Measurements from ENCODE around the gene GJC1. TPM values are rescaled to one million over a fixed set of nuclear protein-coding genes. Genes with fewer than 3 reads are reported as not detected.

Gene GJC1
- total and polyA plus RNA-seq, 2 donors (not counting 3 experiments of a cell fraction or from before 2014, with no cell fraction given) = 13.8 to 39.7 TPM

DNA sequence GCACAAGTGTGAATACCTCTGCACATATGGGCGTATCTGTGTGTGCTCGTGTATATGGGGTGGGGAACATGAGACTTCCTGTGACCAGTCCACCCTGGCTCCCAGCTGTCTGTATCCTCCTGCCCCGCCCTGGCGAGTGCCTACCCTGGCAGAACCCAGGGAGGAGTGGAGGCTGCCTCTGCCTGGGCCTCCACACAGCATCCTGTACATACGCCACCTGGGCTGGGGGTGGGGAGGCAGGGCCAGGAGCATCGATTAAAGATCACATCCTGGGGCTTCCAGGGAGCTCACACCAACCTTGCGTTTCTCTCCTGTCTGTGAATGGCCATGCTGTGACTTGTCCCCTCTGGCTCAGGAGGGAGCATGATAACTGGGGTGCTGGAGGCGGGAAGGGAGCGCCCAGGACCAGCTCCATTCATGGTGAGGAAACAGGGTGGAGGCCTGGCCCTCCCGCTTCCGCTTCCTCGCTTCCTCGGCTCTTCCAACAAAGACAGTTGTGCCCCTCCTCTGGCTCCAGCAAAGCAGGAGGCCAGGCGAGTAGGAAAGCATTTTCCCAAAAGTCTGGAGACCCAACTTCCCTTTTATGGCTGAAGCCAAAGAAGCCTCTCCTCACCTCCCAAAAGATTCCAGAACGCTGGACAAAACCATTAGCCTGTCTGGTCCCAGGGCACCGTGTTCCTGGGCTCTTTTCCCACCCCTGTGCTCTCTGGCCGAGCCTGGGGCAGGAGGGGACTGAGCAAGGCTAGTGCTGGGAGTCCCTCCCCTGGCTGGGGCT, 48.3 kb downstream of the GJC1 start:
- Histone ChIP-seq H2AFZ (ENCODE audit: low read depth, low read length) (peak overlapping the region; percentile 45), H3K27me3 (ENCODE audit: control insufficient read depth in 2 of 2, insufficient read depth in 2 of 2, low read length in 2 of 2) (no peaks in the 10 kb centered on the region)
- dilution Hi-C loops (cut with MboI; ENCODE audit: extremely low pct_ligation_motif_present, low sequenced_read_pairs) = no loop called here

More for the DNA sequence above, 48.3 kb downstream of the GJC1 start:
- no TSS peak for BruUV-seq (replicated peaks)
- no peak for FAIRE-seq
- Histone ChIP-seq H3K4me3 (replicated peaks in 1 of 3; ENCODE audit: insufficient read depth in 1 of 3, low read depth in 1 of 3, low read length in 3 of 3) (no peak overlapping the region), H3K79me2 (ENCODE audit: control insufficient read depth, insufficient read depth, low read length) (no peaks in the 10 kb centered on the region), H3K36me3 (ENCODE audit: control insufficient read depth in 2 of 2, extremely low read depth in 1 of 2, insufficient read depth in 2 of 2, low read length in 2 of 2) (no peaks in the 10 kb centered on the region), H3K4me2 (ENCODE audit: insufficient read depth, low read length) (no peak overlapping the region), H3K4me1 (ENCODE audit: control insufficient read depth, extremely low read depth, insufficient read depth, low read length) (no peaks in the 10 kb centered on the region), H3K9me3 (replicated peaks; ENCODE audit: control insufficient read depth, insufficient read depth, low read length) (no peaks in the 10 kb centered on the region), H3K9me1 (replicated peaks; ENCODE audit: control insufficient read depth, extremely low read depth, insufficient read depth, low read length) (no peaks in the 10 kb centered on the region), H3K9ac (replicated peaks; ENCODE audit: extremely low read depth, insufficient read depth, low read length) (no peak overlapping the region), H4K20me1 (replicated peaks; ENCODE audit: control insufficient read depth, extremely low read depth, insufficient read depth, low read length) (no peaks in the 10 kb centered on the region), H3K27ac (ENCODE audit: insufficient read depth, low read depth, low read length) (no peak overlapping the region)
- no peak for DNase-seq (ENCODE audit: low read depth, low spot score)
- intact Hi-C loops (cut with micrococcal nuclease) = no loop called here
- ChIA-PET CTCF (interaction anchor here (0.7 to 15.3 kb wide), 6 partner anchors 13 to 311 kb away, joined by 3 to 368 read pairs (median 54); partner anchors contain the start of gene GJC1), POLR2A (interaction anchor here (0.9 kb wide), 1 partner anchor 89 kb away, joined by 3 read pairs; no protein-coding TSS in a partner anchor)
- TF ChIP-seq FOS (IDR thresholded peaks at IDR 0.05; ENCODE audit: borderline replicate concordance, insufficient read depth, low read length) = no peak
- TF ChIP-seq MYC (IDR thresholded peaks at IDR 0.05; ENCODE audit: low read depth, low read length) = no peak
- TF ChIP-seq GATA2 (IDR thresholded peaks at IDR 0.05; ENCODE audit: insufficient read depth, insufficient read length, low read depth, low read length) = no peak
- no peak for TF ChIP-seq MAX (IDR thresholded peaks at IDR 0.05; ENCODE audit: insufficient read depth, insufficient read length)
- no peak for TF ChIP-seq EZH2 (IDR thresholded peaks at IDR 0.05; ENCODE audit: borderline replicate concordance, low read depth, low read length, severe bottlenecking)
- TF ChIP-seq JUN (IDR thresholded peaks at IDR 0.05; ENCODE audit: borderline replicate concordance, insufficient read depth, insufficient read length, low read depth) = no peak
- no peak for TF ChIP-seq CTCF (IDR thresholded peaks at IDR 0.05; ENCODE audit: extremely low read depth in 1 of 2, insufficient read depth in 1 of 2, low read depth in 1 of 2, low read length in 2 of 2)
- TF ChIP-seq POLR2A (IDR thresholded peaks at IDR 0.05; ENCODE audit: low read depth, low read length) = no peak
- no peak for TF ChIP-seq POLR2AphosphoS5 (IDR thresholded peaks at IDR 0.05; ENCODE audit: insufficient read depth, low read depth, low read length)
